GM18511 (cell line): ENCODE measurements around the gene SORBS1.

Experiments used
- ATAC-seq: cut with Tn5 transposase; IDR thresholded peaks from one replicate; pipeline ENCODE4 v1.9.1; 2021; ENCODE audit warnings: mild to moderate bottlenecking, moderate library complexity; ENCODE audit not compliant: unreplicated experiment

Gene SORBS1

GRCh38 chr10:95303950-95304349 is 257.2 kb downstream of the SORBS1 start:
- ATAC-seq: no peak

DNA sequence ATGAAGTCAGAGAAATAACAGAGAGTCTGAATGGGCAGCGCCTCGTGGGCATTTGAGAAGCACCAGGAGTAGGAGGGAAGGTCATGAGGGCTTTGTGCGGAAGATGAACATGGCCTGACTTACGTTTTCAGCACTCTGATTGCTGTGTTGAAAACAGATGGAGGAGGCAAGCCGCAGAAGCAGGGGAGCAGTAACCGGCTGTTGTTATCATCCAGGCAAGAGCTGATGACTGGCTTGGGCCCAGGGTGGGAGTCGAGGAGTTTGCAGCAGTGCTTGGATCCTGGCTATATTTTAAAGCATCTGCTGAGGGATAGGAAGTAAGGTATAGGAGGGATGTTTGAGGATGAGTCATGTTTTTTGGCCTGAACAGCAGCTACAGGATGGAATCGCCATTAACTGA is 257.6 kb downstream of the SORBS1 start:
- ATAC-seq: no peak

DNA sequence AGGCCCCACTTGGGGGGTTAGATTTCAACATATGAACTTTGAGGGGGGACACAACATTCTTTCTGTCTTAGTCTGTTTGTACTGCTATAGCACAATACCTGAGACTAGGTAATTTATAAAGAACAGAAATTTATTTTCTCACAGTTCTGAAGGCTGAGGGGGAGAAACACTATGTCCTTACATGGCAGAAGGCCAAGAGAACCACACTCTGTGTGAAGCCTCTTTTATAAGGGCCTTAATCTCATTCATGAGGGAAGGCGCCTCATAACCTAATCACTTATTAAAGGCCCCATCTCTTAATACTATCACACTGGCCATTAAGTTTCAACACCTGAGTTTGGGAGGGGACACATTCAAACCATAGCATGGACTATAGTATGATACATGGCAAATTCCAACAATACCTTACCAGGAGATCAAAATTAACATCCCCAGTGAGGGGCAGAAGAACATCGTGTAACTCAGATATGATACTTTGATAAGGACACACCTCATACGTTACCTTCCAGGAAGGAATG is 261.1 kb downstream of the SORBS1 start:
- ATAC-seq: no peak

GRCh38 chr10:95297402-95297801 is 263.8 kb downstream of the SORBS1 start:
- peak; percentile 47 for ATAC-seq

- no peak for ATAC-seq
These were observed 264.4 kb downstream of the SORBS1 start for GRCh38 chr10:95296764-95297163.

DNA sequence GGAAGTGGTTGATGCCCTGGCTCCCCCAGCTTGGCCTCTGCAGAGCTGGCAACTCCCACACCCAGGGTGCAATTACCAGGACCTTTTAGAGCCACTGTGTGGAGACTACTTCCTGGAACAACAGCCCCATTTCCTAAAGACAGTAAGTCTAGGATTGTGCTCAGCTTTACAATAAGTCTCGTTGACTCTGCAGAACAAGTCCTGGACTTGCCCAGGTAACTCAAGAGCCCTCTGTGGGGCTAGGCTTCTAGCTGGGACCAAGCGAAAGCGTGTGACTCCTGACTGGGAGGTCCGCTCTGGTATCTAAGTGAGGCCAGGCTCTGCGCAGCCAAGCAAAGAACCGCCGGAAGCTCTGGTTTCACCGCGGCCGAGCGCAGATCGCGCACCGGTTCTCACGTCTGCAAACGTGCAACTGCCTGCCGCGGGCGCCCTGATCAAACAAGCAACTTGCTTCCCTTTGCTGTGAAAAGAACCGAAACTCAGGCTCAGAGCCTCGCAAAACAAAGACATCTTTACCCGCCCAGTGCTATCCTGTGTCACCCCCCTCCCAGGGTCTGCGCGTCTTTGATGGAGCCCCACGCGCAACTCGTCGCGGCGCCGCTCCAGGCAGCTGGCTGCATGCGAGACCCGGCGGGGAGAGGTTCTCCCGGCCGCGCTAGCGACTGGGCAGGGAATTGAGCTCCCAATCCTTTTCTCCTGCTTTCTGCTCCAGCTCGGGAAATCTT is 266.0 kb downstream of the SORBS1 start:
- peak; percentile 79 for ATAC-seq

DNA sequence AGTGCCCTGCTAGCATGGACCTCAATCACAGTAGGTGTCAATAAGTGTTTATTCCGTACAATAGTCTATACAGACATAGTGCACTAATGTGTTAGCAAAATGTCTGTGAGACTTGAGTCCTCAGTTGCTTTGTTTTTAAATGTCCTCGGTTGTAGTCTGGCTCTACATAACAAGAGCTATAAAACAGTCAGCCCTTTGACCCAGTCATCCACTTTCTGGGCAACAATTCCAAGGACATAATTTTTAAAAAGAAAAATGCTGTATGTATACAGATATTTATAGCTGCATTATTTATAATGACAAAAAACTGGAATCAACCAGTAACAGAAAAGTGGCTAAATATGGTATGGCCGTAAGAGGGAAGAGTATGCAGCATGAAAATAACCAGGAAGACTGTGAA is 267.5 kb downstream of the SORBS1 start:
- ATAC-seq: no peak

DNA sequence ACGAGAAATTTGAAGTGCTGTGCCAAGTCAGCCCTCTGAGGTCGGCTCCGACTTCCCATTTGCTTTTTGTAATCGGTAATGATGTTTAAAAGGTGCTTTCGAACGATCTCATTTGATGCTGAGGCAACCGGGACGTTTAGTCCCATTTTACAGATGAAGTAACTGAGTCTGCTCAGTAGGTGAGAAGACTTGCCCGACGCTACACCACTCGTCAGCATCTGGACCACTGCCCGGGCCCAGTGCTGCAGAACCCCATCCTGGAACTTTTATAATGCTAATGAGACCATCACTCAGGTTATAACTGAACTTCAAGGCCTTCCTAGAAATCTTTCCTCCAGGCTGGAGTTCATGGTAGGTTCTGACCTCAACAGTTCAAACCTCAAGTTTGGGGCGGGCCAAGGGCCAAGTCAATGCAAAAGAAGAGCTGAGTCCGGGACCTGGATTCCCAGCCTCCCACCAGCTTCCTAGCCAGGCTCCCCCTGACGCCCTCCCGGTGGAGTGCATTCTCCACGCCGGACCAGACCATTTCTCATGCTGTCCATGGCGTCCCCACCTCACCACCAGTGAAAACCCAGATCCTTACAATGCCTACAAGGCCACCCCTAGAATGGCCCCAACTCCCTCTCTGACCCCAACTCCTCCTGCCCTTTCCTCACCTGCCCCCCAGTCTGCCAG is 269.7 kb downstream of the SORBS1 start:
- ATAC-seq: no peak

DNA sequence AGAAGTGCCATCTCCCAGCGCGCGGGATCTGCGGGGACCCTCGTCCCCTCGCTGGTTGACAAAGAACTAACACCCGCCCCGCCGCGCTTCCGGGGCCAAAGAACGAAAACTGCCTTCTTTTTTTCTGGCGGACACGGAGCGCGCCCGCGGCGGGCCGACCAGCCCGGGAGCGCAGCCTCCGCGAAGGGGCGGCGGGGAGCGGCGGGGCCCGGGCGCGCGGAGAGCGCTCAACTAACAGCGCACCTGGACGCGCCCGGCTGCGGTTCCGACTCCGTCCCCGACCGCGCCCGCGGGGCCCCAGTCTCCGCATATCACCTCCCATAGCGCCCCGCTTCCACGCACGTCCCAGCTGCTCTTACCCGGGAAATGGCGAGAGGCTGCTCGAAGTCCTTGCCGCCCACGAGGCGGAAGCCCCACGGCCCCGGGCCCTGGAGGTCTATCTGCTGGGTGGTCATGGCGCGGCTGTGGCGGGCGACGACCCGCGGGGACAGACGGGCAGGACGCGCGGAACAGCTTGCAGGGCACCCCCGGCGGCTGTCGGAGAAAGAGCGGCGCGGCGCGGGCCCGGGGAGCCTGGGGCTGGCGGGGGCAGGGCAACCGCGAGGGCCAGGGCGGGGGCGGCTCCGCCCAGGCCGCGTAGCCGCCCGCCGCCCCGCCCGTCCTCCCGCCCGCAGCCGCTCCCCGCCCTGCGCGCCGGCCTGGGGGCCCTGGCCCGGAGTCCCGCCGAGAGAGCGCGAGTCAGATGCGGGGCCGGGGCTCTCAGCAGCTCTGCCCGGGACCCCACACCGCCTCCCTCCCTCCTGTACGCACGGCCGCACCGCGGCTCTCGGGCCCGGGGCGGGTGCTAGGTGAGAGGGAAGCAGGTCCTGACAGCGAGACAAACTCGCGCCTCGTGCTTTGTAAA is 270.5 kb downstream of the SORBS1 start, which contains the start of gene PDLIM1:
TSS of gene PDLIM1 (minus strand) at position 543 of the 904 bp plus-strand sequence. CDS start at position 455, 88 bp downstream.
- ATAC-seq: peak; percentile 48

DNA sequence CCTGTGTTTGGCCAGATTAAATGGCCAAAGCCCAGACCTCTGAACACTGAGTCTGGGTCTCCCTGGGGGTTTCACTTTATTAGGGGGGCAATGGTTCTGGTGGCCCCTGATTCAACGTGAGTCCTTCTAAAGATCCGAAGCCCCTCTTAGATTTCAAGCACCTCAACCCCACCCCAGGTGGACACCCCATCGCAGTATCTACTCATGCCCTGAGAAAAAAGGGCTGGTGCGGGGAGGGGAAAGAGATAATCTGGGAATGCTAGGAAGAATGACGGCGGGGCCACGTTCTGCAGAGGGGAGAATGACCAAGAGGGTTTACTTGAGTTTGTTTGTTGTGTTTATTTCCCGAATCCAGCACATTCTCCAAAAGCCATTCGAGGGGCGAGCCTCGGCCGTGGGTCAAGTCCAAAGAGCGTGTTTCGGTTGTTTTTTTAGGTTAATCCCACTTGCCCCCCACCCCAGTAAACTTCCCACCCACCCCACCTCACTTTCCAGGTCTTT is 271.2 kb downstream of the SORBS1 start:
- no peak for ATAC-seq

GRCh38 chr10:95289003-95289920 is 271.9 kb downstream of the SORBS1 start:
- ATAC-seq: no peak

DNA sequence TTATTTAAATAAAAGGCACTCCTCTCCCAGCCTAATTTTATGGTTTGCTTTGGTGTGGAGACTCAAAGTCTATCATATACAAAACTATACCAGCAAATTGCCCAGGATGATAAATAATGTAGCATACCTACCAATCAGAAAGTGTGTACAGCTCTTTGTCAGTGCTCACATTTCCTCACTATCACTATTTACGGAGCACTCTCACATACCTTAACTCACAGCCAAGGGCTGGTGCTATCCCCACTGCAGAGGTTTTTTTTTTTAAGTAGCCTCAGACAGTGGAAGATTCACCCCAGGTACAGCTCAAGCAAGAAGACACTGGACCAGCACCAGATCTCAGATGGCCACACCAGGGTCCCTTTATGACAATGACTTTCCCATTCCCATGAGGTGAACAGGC is 272.9 kb downstream of the SORBS1 start:
- ATAC-seq: no peak

DNA sequence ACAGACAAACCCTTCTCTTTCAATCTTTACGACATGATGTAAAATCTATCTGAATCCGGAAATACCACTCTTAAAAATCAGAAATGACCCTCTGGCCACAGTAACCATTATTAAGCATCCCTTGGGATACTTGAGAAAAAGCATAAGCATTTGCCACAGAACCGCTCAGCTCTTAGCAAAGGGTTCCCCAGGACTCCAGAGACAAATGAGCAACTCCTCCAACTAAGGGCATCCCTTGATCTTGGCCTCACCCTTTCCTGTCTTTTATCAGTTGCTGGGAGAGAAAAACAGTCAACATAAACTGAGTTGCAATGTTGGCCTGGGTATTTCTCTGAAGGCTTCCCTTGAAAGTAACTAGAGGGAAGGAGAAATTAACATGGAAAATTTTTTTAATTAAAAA is 273.9 kb downstream of the SORBS1 start:
- no peak for ATAC-seq

DNA sequence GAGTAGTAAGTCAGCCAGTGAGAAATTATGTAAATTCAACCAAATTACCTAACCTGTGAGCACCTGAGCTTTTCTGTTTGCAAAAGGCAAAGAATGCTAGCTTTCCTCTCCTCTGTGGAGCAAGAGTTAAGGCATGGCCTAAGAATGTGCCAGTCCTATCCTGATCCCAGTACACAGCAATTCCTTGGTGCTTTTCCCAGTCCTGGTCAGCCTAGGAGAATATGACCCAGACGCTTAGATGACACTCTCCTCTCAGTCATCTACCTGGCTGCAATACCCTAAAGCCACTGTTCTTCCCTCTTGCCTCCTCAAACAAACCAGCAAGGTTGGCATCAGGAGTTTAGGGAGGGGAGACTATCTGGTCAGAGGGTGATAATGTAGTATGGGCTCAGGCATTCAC is 274.5 kb downstream of the SORBS1 start:
- no peak for ATAC-seq

- no peak for ATAC-seq
These were observed 275.6 kb downstream of the SORBS1 start for GRCh38 chr10:95285556-95285955.

DNA sequence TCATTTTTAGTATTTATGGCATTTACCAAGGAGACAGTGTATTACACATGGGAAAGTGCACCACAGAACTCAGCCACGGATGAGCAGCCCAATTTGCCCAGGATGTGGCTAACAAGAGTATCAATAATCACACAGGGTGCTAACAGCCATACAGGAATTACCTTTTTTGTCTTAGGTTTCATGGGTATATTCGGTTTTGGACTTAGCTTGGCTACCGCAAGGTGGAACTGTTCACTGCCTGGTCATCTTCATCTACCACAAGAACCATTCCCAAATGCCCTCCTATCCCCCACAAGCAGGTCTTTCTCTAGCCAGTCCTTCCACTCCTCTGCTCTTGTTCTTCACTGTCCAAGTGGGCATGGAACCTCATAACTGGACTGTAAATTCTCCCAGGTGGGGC is 276.4 kb downstream of the SORBS1 start:
- ATAC-seq: peak; percentile 58

- no peak for ATAC-seq
These were observed 279.1 kb downstream of the SORBS1 start for GRCh38 chr10:95282107-95282506.

GRCh38 chr10:95281206-95281605 is 280.0 kb downstream of the SORBS1 start:
- no peak for ATAC-seq

DNA sequence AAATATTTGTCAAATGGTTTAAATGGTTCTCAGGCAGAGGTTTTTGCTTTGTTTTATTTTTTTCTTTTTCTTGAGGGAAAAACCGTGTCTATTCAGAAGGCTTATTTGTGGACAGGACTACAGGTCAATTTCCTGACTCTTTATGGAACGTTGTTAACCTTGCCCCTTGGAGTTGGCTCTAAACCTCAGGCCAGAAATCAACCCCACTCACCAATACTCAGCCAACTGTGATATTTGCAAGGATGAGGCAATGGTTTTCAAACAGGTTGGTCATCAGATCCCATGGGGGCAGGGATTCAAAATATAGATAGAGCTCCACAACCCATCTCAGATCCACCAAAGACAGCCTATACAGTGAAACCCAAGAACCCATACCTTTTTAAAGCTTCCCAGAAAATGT is 280.5 kb downstream of the SORBS1 start:
- ATAC-seq: no peak
